Nephron progenitor cell (in vitro differentiated cells): Measurements from ENCODE around the gene PTMA.

Experiments used
- DNase-seq: peaks from one replicate; pipeline ENCODE4 v3.0.0; 2021
- H3K27ac Mint-ChIP-seq: 2 replicates; pipeline ENCODE4 v1.8.0; 2021; ENCODE audit warnings: mild to moderate bottlenecking, moderate library complexity, mixed read lengths
- H3K27me3 Mint-ChIP-seq: 2 replicates; pipeline ENCODE4 v1.8.0; 2021; ENCODE audit warnings: mild to moderate bottlenecking, low read depth, mixed read lengths; ENCODE audit not compliant: poor library complexity
- H3K36me3 Mint-ChIP-seq: 2 replicates; pipeline ENCODE4 v1.8.0; 2021; ENCODE audit warnings: low read depth, mixed read lengths
- H3K4me1 Mint-ChIP-seq: 2 replicates; pipeline ENCODE4 v1.8.0; 2021; ENCODE audit warnings: mixed read lengths
- H3K4me3 Mint-ChIP-seq: 2 replicates; pipeline ENCODE4 v1.8.0; 2021; ENCODE audit warnings: mild to moderate bottlenecking, moderate library complexity, mixed read lengths
- H3K9me3 Mint-ChIP-seq: 2 replicates; pipeline ENCODE4 v1.8.0; 2021; ENCODE audit warnings: mild to moderate bottlenecking, moderate library complexity, mixed read lengths
- TF ChIP-seq, protein P1 (sequence below): fragments of 200-600 bp; sonication (generic); IDR thresholded peaks from 2 replicates; pipeline ENCODE4 v1.5.0; 2021; ENCODE audit warnings: antibody characterized with exemption

The PTMA gene

GRCh38 chr2:231717281-231718171, 9.2 kb downstream of the PTMA start:
- Mint-ChIP-seq H3K27ac (peak overlapping the region; percentile 95), H3K36me3 (peaks cover 3% of the 10 kb centered on the region), H3K27me3 (peaks cover 6% of the 10 kb centered on the region), H3K4me3 (peak overlapping the region; percentile 32), H3K4me1 (peaks cover 62% of the 10 kb centered on the region), H3K9me3 (no peaks in the 10 kb centered on the region)
- DNase-seq = peak; percentile 34
- TF ChIP-seq, protein P1, sequence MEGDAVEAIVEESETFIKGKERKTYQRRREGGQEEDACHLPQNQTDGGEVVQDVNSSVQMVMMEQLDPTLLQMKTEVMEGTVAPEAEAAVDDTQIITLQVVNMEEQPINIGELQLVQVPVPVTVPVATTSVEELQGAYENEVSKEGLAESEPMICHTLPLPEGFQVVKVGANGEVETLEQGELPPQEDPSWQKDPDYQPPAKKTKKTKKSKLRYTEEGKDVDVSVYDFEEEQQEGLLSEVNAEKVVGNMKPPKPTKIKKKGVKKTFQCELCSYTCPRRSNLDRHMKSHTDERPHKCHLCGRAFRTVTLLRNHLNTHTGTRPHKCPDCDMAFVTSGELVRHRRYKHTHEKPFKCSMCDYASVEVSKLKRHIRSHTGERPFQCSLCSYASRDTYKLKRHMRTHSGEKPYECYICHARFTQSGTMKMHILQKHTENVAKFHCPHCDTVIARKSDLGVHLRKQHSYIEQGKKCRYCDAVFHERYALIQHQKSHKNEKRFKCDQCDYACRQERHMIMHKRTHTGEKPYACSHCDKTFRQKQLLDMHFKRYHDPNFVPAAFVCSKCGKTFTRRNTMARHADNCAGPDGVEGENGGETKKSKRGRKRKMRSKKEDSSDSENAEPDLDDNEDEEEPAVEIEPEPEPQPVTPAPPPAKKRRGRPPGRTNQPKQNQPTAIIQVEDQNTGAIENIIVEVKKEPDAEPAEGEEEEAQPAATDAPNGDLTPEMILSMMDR = no peak

- no peak overlapping the region for H3K27ac Mint-ChIP-seq
- H3K9me3 Mint-ChIP-seq = no peaks in the 10 kb centered on the region
- H3K4me3 Mint-ChIP-seq = no peak overlapping the region
Observed at GRCh38 chr2:231718799-231719198, 10.5 kb downstream of the PTMA start.

GRCh38 chr2:231720292-231720986, 12.1 kb downstream of the PTMA start:
- no peak overlapping the region for H3K27ac Mint-ChIP-seq
- DNase-seq = no peak
- TF ChIP-seq, protein P1 = no peak
- H3K9me3 Mint-ChIP-seq = no peaks in the 10 kb centered on the region
- peaks cover 52% of the 10 kb centered on the region for H3K4me1 Mint-ChIP-seq
- H3K27me3 Mint-ChIP-seq = peaks cover 4% of the 10 kb centered on the region
- no peak overlapping the region for H3K4me3 Mint-ChIP-seq
- H3K36me3 Mint-ChIP-seq = no peaks in the 10 kb centered on the region

More at GRCh38 chr2:231718799-231719198, 10.5 kb downstream of the PTMA start:
- no peaks in the 10 kb centered on the region for H3K36me3 Mint-ChIP-seq
- H3K4me1 Mint-ChIP-seq = peaks cover 57% of the 10 kb centered on the region
- TF ChIP-seq, protein P1 = no peak
- peaks cover 4% of the 10 kb centered on the region for H3K27me3 Mint-ChIP-seq
- no peak for DNase-seq

GRCh38 chr2:231720987-231721966, 13.0 kb downstream of the PTMA start:
- TF ChIP-seq, protein P1 = no peak
- peaks cover 54% of the 10 kb centered on the region for H3K4me1 Mint-ChIP-seq
- H3K9me3 Mint-ChIP-seq = no peaks in the 10 kb centered on the region
- H3K36me3 Mint-ChIP-seq = no peaks in the 10 kb centered on the region
- no peak for DNase-seq
- H3K27ac Mint-ChIP-seq = no peak overlapping the region
- H3K4me3 Mint-ChIP-seq = no peak overlapping the region
- peaks cover 4% of the 10 kb centered on the region for H3K27me3 Mint-ChIP-seq

- Mint-ChIP-seq H3K27me3 (peaks cover 4% of the 10 kb centered on the region), H3K36me3 (no peaks in the 10 kb centered on the region), H3K9me3 (no peaks in the 10 kb centered on the region), H3K4me3 (no peak overlapping the region), H3K27ac (no peak overlapping the region), H3K4me1 (peaks cover 56% of the 10 kb centered on the region)
- TF ChIP-seq, protein P1 = no peak
- no peak for DNase-seq
Observed at GRCh38 chr2:231722721-231723307, 14.5 kb downstream of the PTMA start.
